ENCODE measurements around the gene HMCN2. TPM values are rescaled to one million over a fixed set of nuclear protein-coding genes. Genes with fewer than 3 reads are reported as not detected.

HMCN2 gene
- total RNA-seq, 1 donor: under 0.01 TPM

DNA sequence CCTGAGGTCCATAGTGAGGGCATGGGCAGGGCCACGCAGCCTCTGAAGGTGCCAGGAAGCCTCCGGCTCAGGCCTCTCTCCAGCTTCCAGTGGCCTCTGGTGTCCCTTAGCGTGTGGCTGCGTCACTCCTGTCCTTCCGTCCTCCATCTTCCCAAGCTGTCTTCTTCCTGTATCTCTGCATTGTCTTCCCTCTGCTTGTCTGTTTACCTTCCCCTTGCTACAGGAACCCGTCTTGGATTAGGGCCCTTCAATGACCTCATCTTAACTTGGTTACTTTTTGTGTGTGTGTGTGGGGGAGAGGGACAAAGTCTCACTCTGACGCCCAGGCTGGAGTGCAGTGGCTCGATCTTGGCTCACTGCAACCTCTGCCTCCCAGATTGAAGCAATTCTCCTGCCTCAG, 193.6 kb downstream of the HMCN2 start:
- TF ChIP-seq, protein P1, sequence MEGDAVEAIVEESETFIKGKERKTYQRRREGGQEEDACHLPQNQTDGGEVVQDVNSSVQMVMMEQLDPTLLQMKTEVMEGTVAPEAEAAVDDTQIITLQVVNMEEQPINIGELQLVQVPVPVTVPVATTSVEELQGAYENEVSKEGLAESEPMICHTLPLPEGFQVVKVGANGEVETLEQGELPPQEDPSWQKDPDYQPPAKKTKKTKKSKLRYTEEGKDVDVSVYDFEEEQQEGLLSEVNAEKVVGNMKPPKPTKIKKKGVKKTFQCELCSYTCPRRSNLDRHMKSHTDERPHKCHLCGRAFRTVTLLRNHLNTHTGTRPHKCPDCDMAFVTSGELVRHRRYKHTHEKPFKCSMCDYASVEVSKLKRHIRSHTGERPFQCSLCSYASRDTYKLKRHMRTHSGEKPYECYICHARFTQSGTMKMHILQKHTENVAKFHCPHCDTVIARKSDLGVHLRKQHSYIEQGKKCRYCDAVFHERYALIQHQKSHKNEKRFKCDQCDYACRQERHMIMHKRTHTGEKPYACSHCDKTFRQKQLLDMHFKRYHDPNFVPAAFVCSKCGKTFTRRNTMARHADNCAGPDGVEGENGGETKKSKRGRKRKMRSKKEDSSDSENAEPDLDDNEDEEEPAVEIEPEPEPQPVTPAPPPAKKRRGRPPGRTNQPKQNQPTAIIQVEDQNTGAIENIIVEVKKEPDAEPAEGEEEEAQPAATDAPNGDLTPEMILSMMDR (IDR thresholded peaks at IDR 0.05; ENCODE audit: extremely low read depth, low read depth, low read length): no peak
- H3K9me3 ChIP-seq (ENCODE audit: low read depth, low read length): no peaks in the 10 kb centered on the region
- H3K4me1 ChIP-seq (ENCODE audit: insufficient read depth, low read length): no peaks in the 10 kb centered on the region
- H3K27ac ChIP-seq (ENCODE audit: low read depth, low read length): no peak overlapping the region
- no peak for DNase-seq (ENCODE audit: insufficient read length, low spot score, missing footprints)
- H4K20me1 ChIP-seq (ENCODE audit: insufficient read depth, low read length): peaks cover 36% of the 10 kb centered on the region
- peaks cover 7% of the 10 kb centered on the region for H3K36me3 ChIP-seq (ENCODE audit: insufficient read depth, low read length)
- H2AFZ ChIP-seq (ENCODE audit: low read length): no peak overlapping the region
- H3K4me2 ChIP-seq (ENCODE audit: insufficient read depth, low read length): no peak overlapping the region
- H3K27me3 ChIP-seq (ENCODE audit: insufficient read depth, low read length): no peaks in the 10 kb centered on the region
- H3K79me2 ChIP-seq (ENCODE audit: insufficient read depth, low read length): no peaks in the 10 kb centered on the region
- H3K4me3 ChIP-seq (ENCODE audit: insufficient read depth, low read length): no peak overlapping the region

DNA sequence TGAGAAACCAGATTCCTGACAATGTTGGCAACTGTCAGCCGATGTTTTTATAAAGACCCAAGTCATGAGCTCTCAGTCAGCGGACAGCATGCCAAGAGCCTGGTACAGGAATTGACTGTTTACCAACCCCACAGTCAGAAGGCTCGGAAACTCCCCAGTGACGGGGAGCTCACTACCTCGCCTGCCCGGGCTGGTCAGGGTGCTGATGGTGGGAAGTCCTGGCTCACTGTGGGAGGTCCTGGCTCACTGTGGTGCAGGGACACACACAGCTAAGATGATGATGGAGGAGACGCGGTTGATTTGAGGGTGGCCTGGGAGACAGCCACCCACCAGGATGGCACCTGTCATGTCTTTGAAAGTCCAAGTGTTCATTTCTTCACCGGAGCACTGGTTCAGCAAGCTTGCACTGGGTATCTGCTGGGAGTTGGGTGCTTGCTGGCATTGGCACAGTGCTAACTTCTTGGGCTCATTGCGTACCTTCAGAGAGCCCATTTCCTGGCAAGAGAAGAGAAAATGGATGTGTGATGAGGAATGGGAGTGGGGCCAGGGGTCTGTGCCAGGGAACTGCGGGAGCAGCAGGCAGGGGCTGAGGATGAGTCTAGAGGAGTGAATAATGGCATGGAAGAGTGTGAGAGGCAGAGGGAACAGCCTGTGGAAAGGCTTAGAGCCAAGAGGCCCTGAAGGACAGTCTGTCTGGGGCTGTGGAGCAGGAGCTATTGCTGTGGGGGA, 194.5 kb downstream of the HMCN2 start:
- Histone ChIP-seq H2AFZ (ENCODE audit: low read length) (no peak overlapping the region), H3K4me3 (ENCODE audit: insufficient read depth, low read length) (no peak overlapping the region), H3K27ac (ENCODE audit: low read depth, low read length) (no peak overlapping the region), H4K20me1 (ENCODE audit: insufficient read depth, low read length) (peaks cover 29% of the 10 kb centered on the region), H3K36me3 (ENCODE audit: insufficient read depth, low read length) (peaks cover 2% of the 10 kb centered on the region), H3K4me1 (ENCODE audit: insufficient read depth, low read length) (no peaks in the 10 kb centered on the region), H3K27me3 (ENCODE audit: insufficient read depth, low read length) (no peaks in the 10 kb centered on the region), H3K79me2 (ENCODE audit: insufficient read depth, low read length) (no peaks in the 10 kb centered on the region), H3K9me3 (ENCODE audit: low read depth, low read length) (no peaks in the 10 kb centered on the region), H3K4me2 (ENCODE audit: insufficient read depth, low read length) (no peak overlapping the region)
- TF ChIP-seq, protein P1 (IDR thresholded peaks at IDR 0.05; ENCODE audit: extremely low read depth, low read depth, low read length): no peak
- no peak for DNase-seq (ENCODE audit: insufficient read length, low spot score, missing footprints)

DNA sequence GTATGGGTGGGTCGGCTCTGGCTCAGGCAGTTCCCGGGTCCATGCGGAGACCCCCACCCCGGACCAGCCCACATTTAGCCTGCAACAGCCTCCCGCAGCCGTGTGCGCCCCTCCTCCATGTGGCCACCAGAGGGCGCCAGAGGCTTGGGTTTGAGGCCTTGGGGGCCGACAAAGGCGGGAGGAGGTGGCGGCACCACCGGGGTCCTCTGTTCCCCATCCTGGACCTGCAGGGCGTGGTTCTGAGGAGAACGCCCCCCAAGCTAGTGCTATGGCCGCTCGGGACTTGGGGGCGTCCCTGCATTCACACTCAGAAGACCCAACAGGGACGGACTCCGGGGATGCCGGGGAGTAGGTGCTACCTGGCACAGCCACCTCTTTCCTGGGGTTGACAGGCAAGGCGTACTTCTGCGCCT, 195.7 kb downstream of the HMCN2 start:
- peak; percentile 95 for DNase-seq (ENCODE audit: insufficient read length, low spot score, missing footprints)
- H3K36me3 ChIP-seq (ENCODE audit: insufficient read depth, low read length): peaks cover 2% of the 10 kb centered on the region
- TF ChIP-seq, protein P1 (IDR thresholded peaks at IDR 0.05; ENCODE audit: extremely low read depth, low read depth, low read length): peak; percentile 68

DNA sequence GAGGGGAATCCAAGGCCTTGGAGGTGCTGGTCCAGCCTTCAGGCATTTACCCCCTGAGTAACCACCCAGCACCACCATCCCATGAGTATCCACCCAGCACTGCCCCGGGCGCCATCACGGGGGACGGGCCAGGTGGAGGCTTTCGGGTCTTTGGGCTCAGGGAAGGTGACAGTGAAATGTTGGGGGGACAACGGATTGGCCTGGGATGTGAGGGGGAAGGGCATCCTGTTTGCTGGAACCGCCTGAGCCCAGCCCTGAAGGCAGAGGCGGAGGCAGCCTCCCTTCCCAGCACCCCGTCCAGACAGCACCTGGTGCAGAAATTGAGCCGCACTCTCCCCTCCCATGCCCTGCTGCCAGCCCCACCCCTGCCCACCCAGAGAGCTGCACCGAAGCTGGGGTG, 196.2 kb downstream of the HMCN2 start:
- peaks cover 2% of the 10 kb centered on the region for H3K36me3 ChIP-seq (ENCODE audit: insufficient read depth, low read length)
- no peak overlapping the region for H2AFZ ChIP-seq (ENCODE audit: low read length)
- peaks cover 25% of the 10 kb centered on the region for H4K20me1 ChIP-seq (ENCODE audit: insufficient read depth, low read length)
- no peak overlapping the region for H3K27ac ChIP-seq (ENCODE audit: low read depth, low read length)
- TF ChIP-seq, protein P1 (IDR thresholded peaks at IDR 0.05; ENCODE audit: extremely low read depth, low read depth, low read length): no peak
- no peak overlapping the region for H3K4me2 ChIP-seq (ENCODE audit: insufficient read depth, low read length)
- no peaks in the 10 kb centered on the region for H3K79me2 ChIP-seq (ENCODE audit: insufficient read depth, low read length)
- no peaks in the 10 kb centered on the region for H3K27me3 ChIP-seq (ENCODE audit: insufficient read depth, low read length)
- H3K4me3 ChIP-seq (ENCODE audit: insufficient read depth, low read length): no peak overlapping the region
- no peak for DNase-seq (ENCODE audit: insufficient read length, low spot score, missing footprints)
- no peaks in the 10 kb centered on the region for H3K4me1 ChIP-seq (ENCODE audit: insufficient read depth, low read length)
- H3K9me3 ChIP-seq (ENCODE audit: low read depth, low read length): no peaks in the 10 kb centered on the region

More for the DNA sequence above, 195.7 kb downstream of the HMCN2 start:
- no peaks in the 10 kb centered on the region for H3K27me3 ChIP-seq (ENCODE audit: insufficient read depth, low read length)
- H3K4me3 ChIP-seq (ENCODE audit: insufficient read depth, low read length): no peak overlapping the region
- H2AFZ ChIP-seq (ENCODE audit: low read length): no peak overlapping the region
- no peak overlapping the region for H3K27ac ChIP-seq (ENCODE audit: low read depth, low read length)
- H3K79me2 ChIP-seq (ENCODE audit: insufficient read depth, low read length): no peaks in the 10 kb centered on the region
- H3K4me2 ChIP-seq (ENCODE audit: insufficient read depth, low read length): no peak overlapping the region
- H4K20me1 ChIP-seq (ENCODE audit: insufficient read depth, low read length): peaks cover 25% of the 10 kb centered on the region
- H3K4me1 ChIP-seq (ENCODE audit: insufficient read depth, low read length): no peaks in the 10 kb centered on the region
- H3K9me3 ChIP-seq (ENCODE audit: low read depth, low read length): no peaks in the 10 kb centered on the region
